Body of pancreas (tissue), 4 donors: ENCODE results near the gene POLA1. TPM values are rescaled to one million over a fixed set of nuclear protein-coding genes. Genes with fewer than 3 reads are reported as not detected.

Experiments used
- ATAC-seq: fragments of 150-250 bp; one replicate; pipeline ENCODE4 v1.9.1; 2016
- DNase-seq, 4 donors: peaks; one replicate each; pipeline ENCODE4 v3.0.0-alpha.2; 2019
- H3K27ac ChIP-seq, 4 donors: fragments of 200-600 bp; sonication (generic); 1 replicate in 3 of 4; 2 replicates in 1 of 4; pipeline versions ENCODE4 v1.5.1 to v1.6.1; 2016 to 2019; ENCODE audit warnings: mild to moderate bottlenecking in 1 of 4, mixed read lengths in 1 of 4, moderate library complexity in 1 of 4
- H3K27me3 ChIP-seq, 2 donors: fragments of 200-600 bp; sonication (generic); one replicate each; pipeline ENCODE4 v1.6.0; 2016; ENCODE audit warnings: mild to moderate bottlenecking in 1 of 2
- H3K36me3 ChIP-seq, 2 donors: fragments of 200-600 bp; sonication (generic); replicated peaks in 1 of 2; 2 replicates each; pipeline ENCODE4 v1.5.1; 2016; ENCODE audit warnings: low read depth in 2 of 2; ENCODE audit not compliant: insufficient read depth in 1 of 2
- H3K4me1 ChIP-seq: fragments of 200-600 bp; sonication (generic); one replicate; pipeline ENCODE4 v1.6.0; 2016
- H3K4me3 ChIP-seq, 2 donors: fragments of 200-600 bp; sonication (generic); 1 replicate in 1 of 2; 2 replicates in 1 of 2; pipeline ENCODE4 v1.5.1; 2016 to 2019
- H3K9me3 ChIP-seq, 3 donors: fragments of 200-600 bp; sonication (generic); 1 replicate in 2 of 3; 2 replicates in 1 of 3; pipeline ENCODE4 v1.5.1; 2016
- POLR2A ChIP-seq, 3 donors: fragments of 450-650 bp; IDR thresholded peaks; one replicate each; pipeline ENCODE4 v1.6.1; 2016; ENCODE audit warnings: antibody characterized with exemption in 3 of 3, mild to moderate bottlenecking in 2 of 3
- whole genome bisulfite sequencing, 2 donors: methylation state at CpG; one replicate each; pipeline ENCODE4 v1.1.5; 2017; 5-methylcytosine and 5-hydroxymethylcytosine counted together
- intact Hi-C: fragments of 100-400 bp; cut with DNase I; formaldehyde crosslinking; loops from one replicate; pipeline ENCODE4 v1.15.1; 2023
- total RNA-seq, 2 donors: library from RNA; depleted of rRNA; stranded (reverse); fragments of >200 nt; gene quantifications; one replicate each; pipeline ENCODE4 v1.1.0, GENCODE V29; 2016
- TF ChIP-seq, protein P1 (sequence below), 7 experiments: fragments of 450-650 bp in 4 of 7; fragments of 200-600 bp in 3 of 7; sonication (generic) in 3 of 7; IDR thresholded peaks; one replicate each; pipeline ENCODE4 v1.5.1; 2016 to 2019; ENCODE audit warnings: antibody characterized with exemption in 7 of 7

The POLA1 gene
- total RNA-seq, 2 donors from 2014 or later: 5.7 to 9.9 TPM

DNA sequence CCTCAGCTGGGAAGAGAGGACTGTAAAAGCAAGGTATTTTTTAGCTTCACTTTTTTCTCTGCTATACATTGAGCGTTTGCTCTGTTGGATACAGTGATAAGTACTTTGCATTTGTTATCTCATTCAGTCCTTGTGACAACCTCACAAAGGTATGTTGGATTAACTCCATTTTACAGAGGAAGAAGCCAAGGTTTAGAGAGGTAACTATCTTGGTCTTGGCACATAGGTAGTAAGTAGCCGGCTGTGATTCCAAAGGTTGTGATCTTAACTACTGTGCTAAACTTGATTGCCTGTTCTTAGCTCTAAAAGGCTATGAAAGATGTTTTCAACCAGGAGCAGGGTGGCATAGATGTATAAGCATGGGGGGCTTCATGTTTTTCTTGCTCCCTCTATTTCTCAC, 134.4 kb downstream of the POLA1 start:
- ATAC-seq (no peak), DNase-seq (no peak)
- TF ChIP-seq, protein P1, sequence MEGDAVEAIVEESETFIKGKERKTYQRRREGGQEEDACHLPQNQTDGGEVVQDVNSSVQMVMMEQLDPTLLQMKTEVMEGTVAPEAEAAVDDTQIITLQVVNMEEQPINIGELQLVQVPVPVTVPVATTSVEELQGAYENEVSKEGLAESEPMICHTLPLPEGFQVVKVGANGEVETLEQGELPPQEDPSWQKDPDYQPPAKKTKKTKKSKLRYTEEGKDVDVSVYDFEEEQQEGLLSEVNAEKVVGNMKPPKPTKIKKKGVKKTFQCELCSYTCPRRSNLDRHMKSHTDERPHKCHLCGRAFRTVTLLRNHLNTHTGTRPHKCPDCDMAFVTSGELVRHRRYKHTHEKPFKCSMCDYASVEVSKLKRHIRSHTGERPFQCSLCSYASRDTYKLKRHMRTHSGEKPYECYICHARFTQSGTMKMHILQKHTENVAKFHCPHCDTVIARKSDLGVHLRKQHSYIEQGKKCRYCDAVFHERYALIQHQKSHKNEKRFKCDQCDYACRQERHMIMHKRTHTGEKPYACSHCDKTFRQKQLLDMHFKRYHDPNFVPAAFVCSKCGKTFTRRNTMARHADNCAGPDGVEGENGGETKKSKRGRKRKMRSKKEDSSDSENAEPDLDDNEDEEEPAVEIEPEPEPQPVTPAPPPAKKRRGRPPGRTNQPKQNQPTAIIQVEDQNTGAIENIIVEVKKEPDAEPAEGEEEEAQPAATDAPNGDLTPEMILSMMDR (IDR thresholded peaks at IDR 0.05): no peak
- TF ChIP-seq POLR2A (IDR thresholded peaks at IDR 0.05): no peak
- H3K4me3 ChIP-seq: no peak overlapping the region
- no peaks in the 10 kb centered on the region for H3K36me3 ChIP-seq
- 45 to 76% methylated on average over 2 of the region's 2 CpGs for WGBS, 2 donors
- no peaks in the 10 kb centered on the region for H3K27me3 ChIP-seq
- no peaks in the 10 kb centered on the region for H3K9me3 ChIP-seq
- no peaks in the 10 kb centered on the region for H3K4me1 ChIP-seq
- no peak overlapping the region for H3K27ac ChIP-seq
- intact Hi-C loops: no loop called here

DNA sequence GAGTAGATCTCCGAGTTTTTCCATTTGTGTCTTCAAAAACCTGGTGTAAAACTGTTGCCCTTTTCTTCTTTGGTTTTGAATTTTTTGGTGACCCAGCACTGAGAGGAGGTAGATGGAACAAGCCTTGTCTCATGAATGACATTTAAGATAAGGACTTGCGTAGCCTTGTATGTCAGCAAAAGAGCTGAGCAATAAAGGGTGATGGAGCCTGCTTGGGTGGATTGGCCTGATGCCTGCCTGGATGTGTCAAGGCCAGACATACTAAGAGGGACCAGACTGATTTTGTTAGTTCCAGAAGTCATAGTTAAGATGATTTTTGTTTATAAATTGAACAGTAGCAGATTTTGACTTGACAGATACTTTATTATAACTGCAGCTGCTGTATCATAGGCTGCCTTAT, 134.9 kb downstream of the POLA1 start:
- no peaks in the 10 kb centered on the region for H3K36me3 ChIP-seq
- intact Hi-C loops: no loop called here
- H3K27ac ChIP-seq: no peak overlapping the region
- DNase-seq (no peak), ATAC-seq (no peak)
- no peaks in the 10 kb centered on the region for H3K4me1 ChIP-seq
- H3K27me3 ChIP-seq: no peaks in the 10 kb centered on the region
- WGBS, 2 donors: 65 to 75% methylated on average over 2 of the region's 2 CpGs
- H3K4me3 ChIP-seq: no peak overlapping the region
- TF ChIP-seq, protein P1 (IDR thresholded peaks at IDR 0.05): no peak
- no peak for TF ChIP-seq POLR2A (IDR thresholded peaks at IDR 0.05)
- H3K9me3 ChIP-seq: no peaks in the 10 kb centered on the region

DNA sequence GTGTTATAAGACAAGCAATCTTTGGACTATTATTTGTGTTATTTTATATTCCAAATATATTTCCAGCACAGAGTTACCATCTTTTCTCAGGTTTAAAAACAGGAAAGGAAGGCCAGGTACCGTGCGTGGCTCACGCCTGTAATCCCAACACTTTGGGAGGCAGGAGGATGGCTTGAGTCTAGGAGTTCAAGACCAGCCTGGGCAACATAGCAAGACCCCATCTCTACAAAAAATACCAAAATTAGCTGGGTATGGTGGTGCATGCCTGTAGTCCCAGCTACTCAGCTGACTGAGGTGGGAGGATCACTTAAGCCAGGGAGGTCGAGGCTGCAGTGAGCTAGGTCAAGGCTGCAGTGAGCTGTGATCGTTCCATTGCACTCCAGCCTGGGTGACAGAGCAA, 140.0 kb downstream of the POLA1 start:
- H3K9me3 ChIP-seq: no peaks in the 10 kb centered on the region
- H3K27ac ChIP-seq: no peak overlapping the region
- no peaks in the 10 kb centered on the region for H3K27me3 ChIP-seq
- no peak for ATAC-seq
- H3K4me1 ChIP-seq: no peaks in the 10 kb centered on the region
- no peak for TF ChIP-seq POLR2A (IDR thresholded peaks at IDR 0.05)
- TF ChIP-seq, protein P1 (IDR thresholded peaks at IDR 0.05): no peak
- intact Hi-C loops: no loop called here
- DNase-seq: no peak
- no peak overlapping the region for H3K4me3 ChIP-seq
- no peaks in the 10 kb centered on the region for H3K36me3 ChIP-seq
- WGBS, 2 donors: 96 to 100% methylated on average over 4 to 5 of the region's 5 CpGs

DNA sequence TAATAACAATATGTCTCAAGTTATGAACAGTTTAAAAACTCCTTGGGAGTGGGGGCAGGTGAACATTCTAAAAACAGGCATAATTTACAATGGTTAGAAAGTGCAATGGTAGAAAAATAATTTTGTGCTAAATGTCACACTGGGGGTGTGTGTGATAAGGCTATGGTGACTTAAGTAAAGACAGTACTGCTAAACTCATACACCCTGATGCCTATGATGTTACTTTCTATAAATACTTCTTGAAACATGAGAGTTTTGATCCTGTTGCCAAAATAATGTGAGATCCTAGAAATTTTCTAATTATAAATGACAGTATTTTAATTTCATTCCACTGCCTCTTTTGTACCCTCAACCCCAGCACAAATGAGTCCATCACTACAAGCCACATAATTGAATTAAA, 144.2 kb downstream of the POLA1 start:
- H3K4me1 ChIP-seq: no peaks in the 10 kb centered on the region
- no peaks in the 10 kb centered on the region for H3K27me3 ChIP-seq
- no peak overlapping the region for H3K27ac ChIP-seq
- no peak for TF ChIP-seq POLR2A (IDR thresholded peaks at IDR 0.05)
- TF ChIP-seq, protein P1 (IDR thresholded peaks at IDR 0.05): no peak
- DNase-seq (no peak), ATAC-seq (no peak)
- H3K36me3 ChIP-seq: no peaks in the 10 kb centered on the region
- intact Hi-C loops: loop anchor here (5.0 kb wide), 1 partner anchor 304 kb away; no protein-coding TSS in a partner anchor
- H3K9me3 ChIP-seq: no peaks in the 10 kb centered on the region
- no peak overlapping the region for H3K4me3 ChIP-seq

DNA sequence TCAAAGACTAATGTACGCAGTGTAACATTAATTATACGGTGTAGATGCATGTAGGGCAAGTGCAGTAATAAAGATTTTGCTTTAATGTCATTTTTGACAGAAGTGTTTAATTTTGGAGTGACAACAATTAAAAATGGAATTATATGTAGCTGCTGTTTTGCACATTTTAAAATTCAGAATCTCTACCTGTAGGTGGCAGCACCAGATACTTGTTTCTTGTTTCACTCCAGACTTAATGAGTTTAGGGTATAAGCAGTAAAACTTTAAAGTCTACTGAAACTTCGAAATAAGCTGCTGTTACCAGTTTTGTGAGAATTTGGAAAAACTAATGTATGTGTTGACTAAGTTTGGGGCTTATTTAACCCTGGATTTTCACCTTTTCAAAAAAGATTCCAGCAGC, 144.9 kb downstream of the POLA1 start:
- intact Hi-C loops: loop anchor here (5.0 kb wide), 1 partner anchor 304 kb away; no protein-coding TSS in a partner anchor
- peak in 1 of 4 donors; percentile 6 for DNase-seq
- Histone ChIP-seq H3K36me3 (no peaks in the 10 kb centered on the region), H3K9me3 (no peaks in the 10 kb centered on the region), H3K27me3 (no peaks in the 10 kb centered on the region), H3K27ac (no peak overlapping the region), H3K4me3 (no peak overlapping the region), H3K4me1 (no peaks in the 10 kb centered on the region)
- TF ChIP-seq, protein P1 (IDR thresholded peaks at IDR 0.05): peak in 6 of 7 experiments; percentile 22 to 59 (median 39)
- TF ChIP-seq POLR2A (IDR thresholded peaks at IDR 0.05): no peak
- no peak for ATAC-seq
- WGBS, 2 donors: 43% methylated on average over 3 of the region's 3 CpGs
